ENCODE measurements around the gene CMTM4. TPM values are rescaled to one million over a fixed set of nuclear protein-coding genes. Genes with fewer than 3 reads are reported as not detected.
A peak's percentile ranks its signal among the peaks of the same experiment; 100 is the strongest.
"Not testable (repeated sequence)": the region's sequence is repeated elsewhere in the genome, so short reads cannot be mapped to it uniquely, and the experiment has no call there.

Gene CMTM4
- total RNA-seq, 1 donor from 2014 or later, result 21.9 TPM

- DNase-seq (ENCODE audit: low spot score), result no peak
These were observed 19.9 kb downstream of the CMTM4 start for GRCh38 chr16:66676599-66676998.

GRCh38 chr16:66673691-66674090, 22.9 kb downstream of the CMTM4 start:
- DNase-seq (ENCODE audit: low spot score), result no peak

GRCh38 chr16:66670691-66671388, 25.7 kb downstream of the CMTM4 start:
- DNase-seq (ENCODE audit: low spot score), result no peak

GRCh38 chr16:66668777-66669444, 27.6 kb downstream of the CMTM4 start:
- DNase-seq (ENCODE audit: low spot score), result no peak

- no peak for DNase-seq (ENCODE audit: low spot score)
These were observed 28.6 kb downstream of the CMTM4 start for GRCh38 chr16:66667944-66668343.

GRCh38 chr16:66662445-66663194, 33.9 kb downstream of the CMTM4 start:
- peak; percentile 48 for DNase-seq (ENCODE audit: low spot score)

- DNase-seq (ENCODE audit: low spot score), result not testable (repeated sequence)
These were observed 34.7 kb downstream of the CMTM4 start for GRCh38 chr16:66661671-66662346.

GRCh38 chr16:66661210-66661560, 35.4 kb downstream of the CMTM4 start:
- DNase-seq (ENCODE audit: low spot score), result peak; percentile 18

GRCh38 chr16:66660422-66661209, 35.9 kb downstream of the CMTM4 start:
- peak; percentile 91 for DNase-seq (ENCODE audit: low spot score)

GRCh38 chr16:66658860-66659190, 37.7 kb downstream of the CMTM4 start:
- no peak for DNase-seq (ENCODE audit: low spot score)

- DNase-seq (ENCODE audit: low spot score), result no peak
These were observed 38.2 kb downstream of the CMTM4 start for GRCh38 chr16:66658143-66658859.

GRCh38 chr16:66656547-66656946, 40.0 kb downstream of the CMTM4 start:
- DNase-seq (ENCODE audit: low spot score), result no peak

GRCh38 chr16:66653581-66654350, 42.8 kb downstream of the CMTM4 start:
- DNase-seq (ENCODE audit: low spot score), result no peak

GRCh38 chr16:66652661-66653360, 43.7 kb downstream of the CMTM4 start:
- DNase-seq (ENCODE audit: low spot score), result no peak

- no peak for DNase-seq (ENCODE audit: low spot score)
These were observed 44.6 kb downstream of the CMTM4 start for GRCh38 chr16:66651965-66652364.

- no peak for DNase-seq (ENCODE audit: low spot score)
These were observed 45.1 kb downstream of the CMTM4 start for GRCh38 chr16:66651474-66651765.

- DNase-seq (ENCODE audit: low spot score), result peak; percentile 95
These were observed 45.7 kb downstream of the CMTM4 start for GRCh38 chr16:66650707-66651473.

GRCh38 chr16:66649636-66650205, 46.8 kb downstream of the CMTM4 start:
- no peak for DNase-seq (ENCODE audit: low spot score)

Measured in umbilical cord (tissue), 2 donors.